GM12873 (cell line): Measurements from ENCODE around the gene THSD4.
A peak's percentile ranks its signal among the peaks of the same experiment; 100 is the strongest.

Experiments used
- TF ChIP-seq, protein P1 (sequence below): IDR thresholded peaks from 2 replicates; pipeline ENCODE4 v1.5.1; 2012; ENCODE audit warnings: low read depth, mild to moderate bottlenecking, moderate library complexity, low read length, control low read depth; ENCODE audit not compliant: insufficient read depth; ENCODE audit errors: missing control alignments

The THSD4 gene

DNA sequence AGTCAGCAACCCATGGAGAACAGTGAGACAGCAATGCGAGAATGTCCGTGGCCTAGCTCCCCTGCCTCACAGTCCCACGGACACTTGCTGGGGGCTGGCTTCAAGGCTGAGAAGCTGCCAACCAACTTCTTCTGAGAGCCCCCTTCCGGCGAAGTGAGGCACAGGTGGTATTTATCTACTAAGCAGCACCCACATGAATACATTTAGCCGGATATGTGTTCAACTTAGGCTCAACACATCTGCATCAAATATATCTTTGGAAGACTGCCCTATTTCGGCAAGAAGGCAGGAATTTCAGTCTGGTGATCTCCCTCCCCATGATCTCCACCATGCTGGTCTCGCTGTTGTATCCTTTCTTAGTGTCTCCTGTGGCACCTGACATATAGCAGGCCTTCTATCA, 354.1 kb downstream of the THSD4 start:
- TF ChIP-seq, protein P1, sequence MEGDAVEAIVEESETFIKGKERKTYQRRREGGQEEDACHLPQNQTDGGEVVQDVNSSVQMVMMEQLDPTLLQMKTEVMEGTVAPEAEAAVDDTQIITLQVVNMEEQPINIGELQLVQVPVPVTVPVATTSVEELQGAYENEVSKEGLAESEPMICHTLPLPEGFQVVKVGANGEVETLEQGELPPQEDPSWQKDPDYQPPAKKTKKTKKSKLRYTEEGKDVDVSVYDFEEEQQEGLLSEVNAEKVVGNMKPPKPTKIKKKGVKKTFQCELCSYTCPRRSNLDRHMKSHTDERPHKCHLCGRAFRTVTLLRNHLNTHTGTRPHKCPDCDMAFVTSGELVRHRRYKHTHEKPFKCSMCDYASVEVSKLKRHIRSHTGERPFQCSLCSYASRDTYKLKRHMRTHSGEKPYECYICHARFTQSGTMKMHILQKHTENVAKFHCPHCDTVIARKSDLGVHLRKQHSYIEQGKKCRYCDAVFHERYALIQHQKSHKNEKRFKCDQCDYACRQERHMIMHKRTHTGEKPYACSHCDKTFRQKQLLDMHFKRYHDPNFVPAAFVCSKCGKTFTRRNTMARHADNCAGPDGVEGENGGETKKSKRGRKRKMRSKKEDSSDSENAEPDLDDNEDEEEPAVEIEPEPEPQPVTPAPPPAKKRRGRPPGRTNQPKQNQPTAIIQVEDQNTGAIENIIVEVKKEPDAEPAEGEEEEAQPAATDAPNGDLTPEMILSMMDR = no peak

DNA sequence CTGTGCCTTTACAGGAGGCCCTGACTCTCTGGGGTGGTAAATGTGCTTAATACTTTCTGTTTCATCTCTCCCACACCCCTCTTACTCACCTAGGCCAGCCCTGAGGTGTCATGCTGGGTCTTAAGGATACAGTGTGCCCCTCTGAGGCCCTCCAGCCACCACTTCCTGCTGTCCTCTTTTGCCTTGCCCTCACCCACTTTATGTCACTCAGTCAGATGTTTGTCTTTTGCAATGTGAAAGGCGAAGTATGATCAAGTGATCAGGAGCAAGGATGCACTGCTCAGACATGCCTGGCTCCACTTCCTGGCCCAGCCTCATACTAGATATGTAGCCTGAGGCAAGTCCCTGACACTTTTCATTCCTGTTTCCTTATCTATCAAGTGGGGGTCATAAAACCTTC, 356.1 kb downstream of the THSD4 start:
- TF ChIP-seq, protein P1 = no peak

DNA sequence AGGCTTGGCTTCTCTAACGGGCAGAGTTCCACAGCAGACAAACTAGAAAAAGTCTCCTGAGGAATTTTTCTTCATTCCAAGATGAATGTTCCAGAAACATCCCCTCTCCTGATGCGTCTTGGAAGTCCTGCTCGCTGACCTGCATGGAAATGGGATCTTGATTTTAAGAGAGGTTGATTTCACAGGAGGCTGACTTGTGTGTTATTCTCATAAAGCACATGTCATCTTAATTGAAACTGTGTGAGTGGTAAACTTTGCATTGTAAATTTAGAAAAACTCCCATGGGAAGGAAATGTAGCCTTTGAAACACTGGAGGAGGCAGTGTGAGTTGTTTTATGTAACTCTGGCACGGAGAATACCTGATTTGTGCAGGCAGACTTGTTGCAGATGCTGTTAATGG, 357.3 kb downstream of the THSD4 start:
- TF ChIP-seq, protein P1 = no peak

DNA sequence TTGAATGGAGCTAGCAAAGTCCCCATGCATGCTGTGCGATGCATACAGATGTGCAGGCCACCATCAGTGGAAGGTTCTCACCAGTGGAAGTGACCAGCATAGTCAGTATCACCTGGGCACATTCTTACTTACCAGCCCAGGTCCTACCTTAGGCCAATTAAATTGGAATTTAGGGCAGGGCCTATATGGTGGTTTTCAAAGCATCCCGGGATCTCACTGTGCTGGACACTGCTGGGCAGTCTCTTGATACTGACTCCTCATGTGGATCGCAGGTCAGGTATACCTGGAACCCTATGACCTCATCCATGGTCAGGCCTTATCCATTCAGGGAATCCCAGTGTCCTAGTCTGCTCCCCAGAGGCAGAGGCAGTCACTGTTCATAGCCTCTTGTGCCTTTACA, 358.5 kb downstream of the THSD4 start:
- TF ChIP-seq, protein P1 = no peak

DNA sequence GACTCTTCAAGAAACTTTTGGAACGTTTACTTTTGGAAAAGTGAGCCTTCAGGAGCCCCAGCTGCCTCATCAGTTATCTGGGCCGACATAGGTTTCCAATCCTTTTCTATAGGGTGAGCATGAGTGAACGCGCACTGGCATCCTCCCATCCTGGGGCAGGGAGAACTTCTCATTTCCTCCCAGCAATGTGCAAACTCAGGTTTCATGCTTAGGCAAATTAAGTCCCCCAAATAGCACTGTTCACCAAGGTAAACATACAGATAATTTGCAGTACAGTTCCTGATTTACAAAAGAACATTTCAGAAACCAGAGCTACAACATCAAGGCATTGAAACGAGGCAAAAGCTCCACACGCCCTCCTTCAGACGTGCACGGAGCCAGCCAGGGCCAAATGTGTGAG, 361.6 kb downstream of the THSD4 start:
- TF ChIP-seq, protein P1 = no peak

DNA sequence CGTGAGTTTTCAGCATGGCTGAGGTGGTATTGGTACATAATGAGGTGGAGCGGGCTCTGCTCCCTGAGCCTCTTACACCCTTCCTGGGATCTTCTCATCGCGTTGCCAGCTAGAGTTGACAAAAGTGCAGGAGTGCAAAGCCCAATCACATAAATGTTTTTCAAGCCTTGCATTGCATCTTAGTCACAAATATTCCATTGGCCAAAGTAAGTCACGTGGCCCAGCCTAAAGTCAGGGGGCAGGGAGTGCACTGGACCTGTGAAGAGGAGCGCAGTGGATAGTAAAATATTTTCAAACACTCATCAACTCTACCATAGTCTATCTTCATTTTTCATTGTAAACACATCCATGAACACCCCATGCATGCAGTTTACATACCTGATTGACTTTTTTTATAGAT, 365.3 kb downstream of the THSD4 start:
- TF ChIP-seq, protein P1 = no peak

DNA sequence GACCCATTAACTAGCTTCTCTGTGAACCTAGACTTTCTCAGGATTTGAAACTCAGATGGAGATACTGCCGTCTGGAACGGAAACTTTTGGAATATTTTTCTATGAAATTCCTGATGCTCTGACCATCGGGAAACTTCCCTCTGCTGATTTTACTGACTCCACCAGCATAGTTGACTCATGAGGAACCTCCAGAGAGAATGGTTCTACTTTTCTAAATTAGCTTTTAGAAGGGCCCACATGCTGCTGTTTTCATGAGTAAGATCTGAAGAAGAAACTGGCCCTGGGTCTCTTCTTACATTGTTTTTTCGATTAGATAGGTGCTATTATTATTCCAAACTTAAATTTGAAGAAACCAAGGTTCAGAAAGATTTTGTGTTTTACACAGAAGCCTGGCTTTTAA, 368.8 kb downstream of the THSD4 start:
- TF ChIP-seq, protein P1 = no peak

DNA sequence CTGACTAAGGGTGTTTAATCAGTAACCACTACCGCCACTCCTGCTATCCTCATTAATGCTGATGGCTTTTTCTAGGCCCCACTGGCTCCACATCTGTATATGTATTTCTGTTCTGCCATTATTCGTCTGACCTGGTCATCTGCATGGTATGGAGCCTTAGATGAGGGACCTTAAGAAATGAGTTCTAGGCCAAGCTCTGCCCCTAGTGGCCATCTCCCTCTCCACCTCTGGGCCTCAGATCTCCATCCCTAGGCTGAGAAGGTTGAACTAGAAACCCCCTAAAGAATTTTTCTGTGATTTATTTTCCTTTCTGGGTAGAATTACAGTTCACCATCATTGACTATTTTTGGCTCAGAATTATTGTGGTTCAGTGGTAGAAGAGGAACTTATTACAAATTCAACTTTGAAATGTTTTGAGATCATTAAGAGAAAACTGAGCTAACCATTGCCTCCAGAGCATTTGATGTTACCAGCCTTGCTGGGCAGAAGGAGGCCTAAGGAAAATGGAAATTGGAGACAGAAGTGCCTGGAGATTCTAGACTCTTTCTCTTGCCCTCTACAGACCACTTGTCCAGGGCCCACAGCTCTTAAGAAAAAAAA, 369.9 kb downstream of the THSD4 start:
- TF ChIP-seq, protein P1 = peak; percentile 73
